Measurements from ENCODE around the gene PSMA4. TPM values are rescaled to one million over a fixed set of nuclear protein-coding genes. Genes with fewer than 3 reads are reported as not detected.
"Not testable (repeated sequence)": the region's sequence is repeated elsewhere in the genome, so short reads cannot be mapped to it uniquely, and the experiment has no call there.

Gene PSMA4
- total RNA-seq, 1 experiment from 2014 or later = 276 TPM

GRCh38 chr15:78552597-78552996 is 12.4 kb downstream of the PSMA4 start:
- BruUV-seq (replicated peaks) = no TSS peak
- H3K36me3 ChIP-seq (ENCODE audit: control insufficient read depth, insufficient read depth, low read length) = peaks cover 1% of the 10 kb centered on the region; the same call in 1 of the 2 replicates
- POLR2A ChIA-PET = interaction anchor here (0.8 kb wide), 1 partner anchor 12 kb away, joined by 3 read pairs; the partner anchor contains the start of gene PSMA4
- Mint-ChIP-seq H3K27me3 (ENCODE audit: insufficient read depth, unreplicated experiment) (no peaks in the 10 kb centered on the region), H3K36me3 (ENCODE audit: insufficient read depth, unreplicated experiment) (peaks cover 16% of the 10 kb centered on the region), H3K9me3 (ENCODE audit: unreplicated experiment) (no peaks in the 10 kb centered on the region), H3K4me1 (ENCODE audit: low read depth, unreplicated experiment) (no peaks in the 10 kb centered on the region), H3K4me3 (ENCODE audit: unreplicated experiment) (no peak overlapping the region), H3K27ac (ENCODE audit: unreplicated experiment) (no peak overlapping the region)
- H3K27me3 ChIP-seq (replicated peaks; ENCODE audit: control insufficient read depth, insufficient read depth, low read length) = no peaks in the 10 kb centered on the region
- CTCF ChIA-PET = no interaction called here
- no peak for TF ChIP-seq CTCF (IDR thresholded peaks at IDR 0.05; ENCODE audit: insufficient read depth in 1 of 2, low read depth in 1 of 2, low read length in 1 of 2, severe bottlenecking in 1 of 2, unreplicated experiment in 1 of 2)
- no peak overlapping the region for H3K4me3 ChIP-seq (ENCODE audit: low read depth, low read length)
- H3K9me3 ChIP-seq = no peaks in the 10 kb centered on the region
- no peak for DNase-seq
- intact Hi-C loops (cut with micrococcal nuclease; ENCODE audit: unreplicated experiment) = no loop called here
- no peaks in the 10 kb centered on the region for H3K4me1 ChIP-seq

GRCh38 chr15:78560201-78560600 is 20.0 kb downstream of the PSMA4 start:
- BruUV-seq (replicated peaks); H3K36me3 ChIP-seq (ENCODE audit: control insufficient read depth, insufficient read depth, low read length); H3K9me3 Mint-ChIP-seq (ENCODE audit: unreplicated experiment); H3K4me3 ChIP-seq (ENCODE audit: low read depth, low read length); DNase-seq; H3K27me3 ChIP-seq (replicated peaks; ENCODE audit: control insufficient read depth, insufficient read depth, low read length); H3K4me1 ChIP-seq; CTCF ChIA-PET; intact Hi-C loops (cut with micrococcal nuclease; ENCODE audit: unreplicated experiment); H3K9me3 ChIP-seq; H3K27ac Mint-ChIP-seq (ENCODE audit: unreplicated experiment); POLR2A ChIA-PET; H3K27me3 Mint-ChIP-seq (ENCODE audit: insufficient read depth, unreplicated experiment); H3K4me1 Mint-ChIP-seq (ENCODE audit: low read depth, unreplicated experiment); H3K4me3 Mint-ChIP-seq (ENCODE audit: unreplicated experiment); H3K36me3 Mint-ChIP-seq (ENCODE audit: insufficient read depth, unreplicated experiment): not testable (repeated sequence)

- BruUV-seq (replicated peaks) = no TSS peak
- POLR2A ChIA-PET = no interaction called here
These were observed 21.2 kb downstream of the PSMA4 start for GRCh38 chr15:78561490-78561889.

More at GRCh38 chr15:78561490-78561889, 21.2 kb downstream of the PSMA4 start:
- no peaks in the 10 kb centered on the region for H3K36me3 Mint-ChIP-seq (ENCODE audit: insufficient read depth, unreplicated experiment)
- H3K4me3 Mint-ChIP-seq (ENCODE audit: unreplicated experiment) = no peak overlapping the region
- no peaks in the 10 kb centered on the region for H3K9me3 ChIP-seq
- TF ChIP-seq CTCF (IDR thresholded peaks at IDR 0.05; ENCODE audit: insufficient read depth in 1 of 2, low read depth in 1 of 2, low read length in 1 of 2, severe bottlenecking in 1 of 2, unreplicated experiment in 1 of 2) = no peak
- no peak for DNase-seq
- peaks cover 2% of the 10 kb centered on the region for H3K27me3 Mint-ChIP-seq (ENCODE audit: insufficient read depth, unreplicated experiment)
- H3K4me1 ChIP-seq = no peaks in the 10 kb centered on the region
- H3K4me3 ChIP-seq (ENCODE audit: low read depth, low read length) = no peak overlapping the region
- H3K4me1 Mint-ChIP-seq (ENCODE audit: low read depth, unreplicated experiment) = peaks cover 3% of the 10 kb centered on the region
- H3K9me3 Mint-ChIP-seq (ENCODE audit: unreplicated experiment) = no peaks in the 10 kb centered on the region
- no peaks in the 10 kb centered on the region for H3K36me3 ChIP-seq (ENCODE audit: control insufficient read depth, insufficient read depth, low read length)
- H3K27me3 ChIP-seq (replicated peaks; ENCODE audit: control insufficient read depth, insufficient read depth, low read length) = no peaks in the 10 kb centered on the region
- intact Hi-C loops (cut with micrococcal nuclease; ENCODE audit: unreplicated experiment) = no loop called here
- H3K27ac Mint-ChIP-seq (ENCODE audit: unreplicated experiment) = no peak overlapping the region
- CTCF ChIA-PET = no interaction called here
